GM18951 (cell line): ENCODE results near the gene SLIT3.
"Not testable (repeated sequence)": the region's sequence is repeated elsewhere in the genome, so short reads cannot be mapped to it uniquely, and the experiment has no call there.

ENCODE experiments used
- POLR2A ChIP-seq: IDR thresholded peaks from 4 replicates; pipeline ENCODE4 v1.6.1; 2011; ENCODE audit warnings: mild to moderate bottlenecking; ENCODE audit not compliant: insufficient read length, insufficient read depth; ENCODE audit errors: extremely low read depth
- in situ Hi-C: fragments of 300-500 bp; cut with MboI; formaldehyde crosslinking; loops from one replicate; pipeline ENCODE4 v1.12.0; 2022; ENCODE audit warnings: low sequenced_read_pairs, mixed read lengths, inconsistent platforms; ENCODE audit not compliant: unreplicated experiment

The SLIT3 gene

GRCh38 chr5:169243651-169244422 lies 57.1 kb downstream of the SLIT3 start:
- no peak for TF ChIP-seq POLR2A

GRCh38 chr5:169242849-169243186 lies 58.1 kb downstream of the SLIT3 start:
- in situ Hi-C loops: no loop called here
- no peak for TF ChIP-seq POLR2A

More at GRCh38 chr5:169243651-169244422, 57.1 kb downstream of the SLIT3 start:
- in situ Hi-C loops: no loop called here

- in situ Hi-C loops: no loop called here
- no peak for TF ChIP-seq POLR2A
These were observed 58.6 kb downstream of the SLIT3 start for GRCh38 chr5:169242175-169242848.

GRCh38 chr5:169229342-169229892 lies 71.5 kb downstream of the SLIT3 start:
- in situ Hi-C loops: no loop called here
- TF ChIP-seq POLR2A: no peak

GRCh38 chr5:169226895-169227294 lies 74.0 kb downstream of the SLIT3 start:
- no peak for TF ChIP-seq POLR2A

GRCh38 chr5:169225830-169226356 lies 75.0 kb downstream of the SLIT3 start:
- in situ Hi-C loops: no loop called here
- TF ChIP-seq POLR2A: no peak

More at GRCh38 chr5:169226895-169227294, 74.0 kb downstream of the SLIT3 start:
- in situ Hi-C loops: no loop called here

GRCh38 chr5:169223595-169223953 lies 77.4 kb downstream of the SLIT3 start:
- in situ Hi-C loops: no loop called here
- no peak for TF ChIP-seq POLR2A

- no peak for TF ChIP-seq POLR2A
- in situ Hi-C loops: no loop called here
These were observed 77.9 kb downstream of the SLIT3 start for GRCh38 chr5:169222934-169223594.

GRCh38 chr5:169221519-169221918 lies 79.4 kb downstream of the SLIT3 start:
- in situ Hi-C loops: no loop called here
- TF ChIP-seq POLR2A: no peak

DNA sequence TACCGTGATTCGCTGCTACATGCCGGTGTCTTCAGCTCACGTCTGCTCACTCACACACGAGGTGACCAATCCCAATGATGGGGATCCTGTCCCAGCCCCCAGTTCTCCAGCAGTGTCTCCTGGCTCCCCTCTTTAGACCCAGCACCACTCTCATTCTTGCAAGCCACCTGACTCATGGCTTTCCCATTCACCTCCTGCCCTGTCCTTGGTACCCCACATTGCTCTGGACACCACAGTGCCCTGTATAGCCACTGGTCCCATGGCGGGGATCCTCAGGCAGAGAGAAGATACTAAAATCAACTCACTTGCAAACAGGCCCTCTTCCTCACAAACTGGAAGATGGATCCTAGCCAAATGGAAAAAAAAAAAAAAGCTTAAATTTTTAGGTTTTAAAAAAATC lies 81.0 kb downstream of the SLIT3 start:
- in situ Hi-C loops: no loop called here

GRCh38 chr5:169219351-169219750 lies 81.6 kb downstream of the SLIT3 start:
- TF ChIP-seq POLR2A: no peak
- in situ Hi-C loops: no loop called here

More for the DNA sequence above, 81.0 kb downstream of the SLIT3 start:
- no peak for TF ChIP-seq POLR2A

- in situ Hi-C loops: no loop called here
These were observed 82.1 kb downstream of the SLIT3 start for GRCh38 chr5:169218861-169219260.

DNA sequence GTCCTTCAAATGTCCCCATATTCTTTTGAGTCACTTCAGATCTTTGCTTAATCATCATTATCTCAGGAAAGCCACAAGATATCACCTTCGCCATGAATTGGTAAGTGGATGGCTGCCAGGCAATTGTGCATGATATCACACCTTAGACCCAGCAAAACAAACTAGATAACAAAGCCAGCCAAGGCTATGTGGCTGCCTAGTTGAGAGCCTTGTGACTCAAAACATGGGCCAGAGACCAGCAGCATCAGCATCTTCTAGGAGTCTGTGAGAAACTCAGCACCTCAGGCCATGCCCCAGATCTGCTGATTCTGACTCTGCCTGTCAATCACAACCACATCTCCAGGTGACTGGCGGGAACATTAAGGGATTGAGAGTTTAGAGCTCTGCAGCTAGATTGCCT lies 82.8 kb downstream of the SLIT3 start:
- in situ Hi-C loops: no loop called here
- no peak for TF ChIP-seq POLR2A

More at GRCh38 chr5:169218861-169219260, 82.1 kb downstream of the SLIT3 start:
- TF ChIP-seq POLR2A: no peak

DNA sequence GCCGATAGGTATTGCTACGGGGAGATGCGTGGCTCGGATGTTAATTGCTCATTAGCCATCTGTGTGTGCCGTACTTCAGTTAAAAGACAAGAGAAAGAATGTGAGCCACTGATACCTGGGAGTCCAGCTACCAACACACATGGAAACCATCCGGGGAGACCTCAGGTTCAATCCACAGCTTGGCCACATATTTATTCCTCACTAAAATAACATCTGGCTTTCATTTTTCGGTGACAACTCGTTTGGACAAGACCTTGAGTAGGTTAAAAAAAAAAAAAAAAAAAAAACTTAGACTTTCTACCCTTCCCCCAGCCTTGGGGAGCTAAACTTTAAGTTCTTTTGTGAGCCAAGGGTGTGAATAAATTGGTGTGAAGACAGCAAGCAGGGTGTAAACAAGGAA lies 84.1 kb downstream of the SLIT3 start:
- no peak for TF ChIP-seq POLR2A
- in situ Hi-C loops: no loop called here

GRCh38 chr5:169213479-169213878 lies 87.5 kb downstream of the SLIT3 start:
- in situ Hi-C loops: no loop called here

DNA sequence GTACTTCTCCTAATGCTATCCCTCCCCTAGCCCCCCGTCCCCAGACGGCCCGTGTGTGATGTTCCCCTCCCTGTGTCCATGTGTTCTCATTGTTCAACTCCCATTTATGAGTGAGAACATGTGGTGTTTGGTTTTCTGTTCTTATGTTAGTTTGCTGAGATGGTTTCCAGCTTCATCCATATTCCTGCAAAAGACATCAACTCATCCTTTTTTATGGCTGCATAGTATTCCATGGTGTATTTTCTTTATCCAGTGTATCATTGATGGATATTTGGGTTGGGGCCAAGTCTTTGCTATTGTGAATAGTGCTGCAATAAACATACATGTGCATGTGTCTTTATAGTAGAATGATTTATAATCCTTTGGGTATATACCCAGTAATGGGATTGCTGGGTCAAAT lies 89.2 kb downstream of the SLIT3 start:
- in situ Hi-C loops: not testable (repeated sequence)

More at GRCh38 chr5:169213479-169213878, 87.5 kb downstream of the SLIT3 start:
- no peak for TF ChIP-seq POLR2A
